ENCODE measurements around the gene NPRL2. TPM values are rescaled to one million over a fixed set of nuclear protein-coding genes. Genes with fewer than 3 reads are reported as not detected.

NPRL2 gene
- total and polyA plus RNA-seq, 2 experiments from 2014 or later = 22.3 to 27.7 TPM

GRCh38 chr3:50298836-50299637 lies 51.5 kb downstream of the NPRL2 start, which contains the start of the genes HYAL3 and NAA80 (continued):
- no peak for TF ChIP-seq ZNF462 (CRISPR knock-in tag; IDR thresholded peaks at IDR 0.05)

GRCh38 chr3:50297896-50298725 lies 52.5 kb downstream of the NPRL2 start:
- DNase-seq (ENCODE audit: low spot score) (peak; percentile 32), ATAC-seq (no peak)
- Histone ChIP-seq H2AFZ (peak overlapping the region; percentile 100; the same call in 1 of the 2 replicates), H3K36me3 (ENCODE audit: insufficient read depth) (no peaks in the 10 kb centered on the region), H3K4me3 (peak overlapping the region; percentile 97), H3K27me3 (ENCODE audit: insufficient read depth) (no peaks in the 10 kb centered on the region), H3K4me1 (ENCODE audit: insufficient read depth) (peaks cover 21% of the 10 kb centered on the region), H3K27ac (ENCODE audit: low read depth) (no peak overlapping the region), H4K20me1 (replicated peaks; ENCODE audit: insufficient read depth) (no peaks in the 10 kb centered on the region), H3K9me2 (ENCODE audit: insufficient read depth) (no peaks in the 10 kb centered on the region), H3K79me2 (replicated peaks; ENCODE audit: insufficient read depth) (no peaks in the 10 kb centered on the region), H3F3A (replicated peaks; ENCODE audit: low read depth) (peaks cover 14% of the 10 kb centered on the region), H3K4me2 (peak overlapping the region; percentile 97)
- peak overlapping the region; percentile 98 for H3K4me3 Mint-ChIP-seq
- no peak overlapping the region for H3K27ac Mint-ChIP-seq
- H3K4me1 Mint-ChIP-seq = peaks cover 20% of the 10 kb centered on the region
- no peaks in the 10 kb centered on the region for H3K36me3 Mint-ChIP-seq (ENCODE audit: low read depth)
- H3K9me3 Mint-ChIP-seq = no peaks in the 10 kb centered on the region; the same call in 2 of the 3 replicates
- peaks cover 22% of the 10 kb centered on the region for H3K27me3 Mint-ChIP-seq (ENCODE audit: insufficient read depth, low read depth, poor library complexity)
- TF ChIP-seq STAT1 (IDR thresholded peaks at IDR 0.05; ENCODE audit: unreplicated experiment) (no peak), CTCF (conservative IDR thresholded peaks at IDR 0.05; ENCODE audit: low read depth in 2 of 2) (no peak; a peak in 1 of 4 replicates), ZNF114 (CRISPR knock-in tag; IDR thresholded peaks at IDR 0.05) (no peak), ZNF462 (CRISPR knock-in tag; IDR thresholded peaks at IDR 0.05) (no peak)
